Neuronal stem cell (in vitro differentiated cells): ENCODE results near the gene ACSS1.

ENCODE experiments used
- DNase-seq: peaks from one replicate; pipeline ENCODE4 v3.0.0-alpha.2; 2013; ENCODE audit warnings: low spot score
- H2AFZ ChIP-seq: one replicate; pipeline ENCODE4 v1.6.1; 2013; ENCODE audit warnings: mild to moderate bottlenecking, low read length, inconsistent platforms
- H2AK5ac ChIP-seq: 2 replicates; pipeline ENCODE4 v1.6.1; 2013; ENCODE audit warnings: low read depth, mild to moderate bottlenecking, inconsistent platforms, low read length, moderate library complexity, mixed read lengths
- H2BK120ac ChIP-seq: 2 replicates; pipeline ENCODE4 v1.6.1; 2013; ENCODE audit warnings: low read depth, mild to moderate bottlenecking, inconsistent platforms, low read length, moderate library complexity, mixed read lengths
- H2BK12ac ChIP-seq: one replicate; pipeline ENCODE4 v1.6.1; 2013; ENCODE audit warnings: low read length, inconsistent platforms
- H2BK15ac ChIP-seq: 2 replicates; pipeline ENCODE4 v1.6.1; 2013; ENCODE audit warnings: mild to moderate bottlenecking, low read length, inconsistent platforms, mixed read lengths
- H2BK5ac ChIP-seq: one replicate; pipeline ENCODE4 v1.6.1; 2013; ENCODE audit warnings: inconsistent platforms, mild to moderate bottlenecking, low read length, moderate library complexity
- H3K14ac ChIP-seq: one replicate; pipeline ENCODE4 v1.6.1; 2013; ENCODE audit warnings: low read length, inconsistent platforms
- H3K18ac ChIP-seq: 2 replicates; pipeline ENCODE4 v1.6.1; 2013; ENCODE audit warnings: low read length, inconsistent platforms
- H3K23ac ChIP-seq: 2 replicates; pipeline ENCODE4 v1.6.1; 2013; ENCODE audit warnings: low read depth, mild to moderate bottlenecking, mixed read lengths, low read length, inconsistent platforms; ENCODE audit not compliant: poor library complexity
- H3K27ac ChIP-seq: replicated peaks from 3 replicates; pipeline ENCODE4 v1.5.1; 2013; ENCODE audit warnings: low read length, inconsistent platforms
- H3K27me3 ChIP-seq, 3 experiments: 2 replicates each; pipeline ENCODE4 v1.6.1; 2013; ENCODE audit warnings: low read length in 3 of 3, mild to moderate bottlenecking in 2 of 3, inconsistent platforms in 1 of 3, low read depth in 1 of 3, mixed read lengths in 1 of 3, moderate library complexity in 1 of 3; ENCODE audit not compliant: control insufficient read depth in 3 of 3, insufficient read depth in 3 of 3
- H3K36me3 ChIP-seq, 2 donors: replicated peaks in 1 of 2; 2 replicates each; pipeline ENCODE4 v1.6.1; 2013; ENCODE audit warnings: low read length in 2 of 2; ENCODE audit not compliant: control insufficient read depth in 2 of 2, insufficient read depth in 2 of 2
- H3K4ac ChIP-seq: 2 replicates; pipeline ENCODE4 v1.6.1; 2013; ENCODE audit warnings: inconsistent platforms, mild to moderate bottlenecking, low read length, moderate library complexity
- H3K4me1 ChIP-seq, 2 donors: 1 replicate in 1 of 2; 2 replicates in 1 of 2; pipeline ENCODE4 v1.6.1; 2013; ENCODE audit warnings: low read length in 2 of 2, low read depth in 1 of 2; ENCODE audit not compliant: control insufficient read depth in 2 of 2, insufficient read depth in 1 of 2
- H3K4me2 ChIP-seq: one replicate; pipeline ENCODE4 v1.6.1; 2013; ENCODE audit warnings: mild to moderate bottlenecking, low read length, inconsistent platforms; ENCODE audit not compliant: insufficient read depth, poor library complexity, severe bottlenecking
- H3K4me3 ChIP-seq, 2 donors: 2 replicates each; pipeline ENCODE4 v1.5.1; 2013; ENCODE audit warnings: low read length in 2 of 2, mild to moderate bottlenecking in 2 of 2, inconsistent platforms in 1 of 2, moderate library complexity in 1 of 2
- H3K79me1 ChIP-seq: one replicate; pipeline ENCODE4 v1.6.1; 2013; ENCODE audit warnings: low read depth, mild to moderate bottlenecking, inconsistent platforms, low read length, moderate library complexity
- H3K9ac ChIP-seq: one replicate; pipeline ENCODE4 v1.6.1; 2013; ENCODE audit warnings: mild to moderate bottlenecking, low read depth, low read length, inconsistent platforms; ENCODE audit not compliant: poor library complexity
- H3K9me3 ChIP-seq, 2 donors: replicated peaks in 1 of 2; 2 replicates each; pipeline versions ENCODE3 to v1.6.1; 2013; ENCODE audit warnings: low read length in 2 of 2, mild to moderate bottlenecking in 2 of 2, inconsistent platforms in 1 of 2, low read depth in 1 of 2, mixed read lengths in 1 of 2, moderate library complexity in 1 of 2; ENCODE audit not compliant: control insufficient read depth in 2 of 2, insufficient read depth in 1 of 2
- H4K8ac ChIP-seq: one replicate; pipeline ENCODE4 v1.6.1; 2013; ENCODE audit warnings: low read depth, mild to moderate bottlenecking, inconsistent platforms, low read length, moderate library complexity
- H4K91ac ChIP-seq: one replicate; pipeline ENCODE4 v1.6.1; 2013; ENCODE audit warnings: low read length, low read depth, mild to moderate bottlenecking, inconsistent platforms; ENCODE audit not compliant: poor library complexity
- WGBS, 2 donors: extraction: QIAGEN DNeasy Blood & Tissue Kit; methylation state at CpG; one replicate each; pipeline ENCODE4 v1.1.7; 2013; ENCODE audit warnings: missing lambda C conversion rate in 2 of 2, mixed read lengths in 1 of 2; ENCODE audit not compliant: insufficient read length in 2 of 2, insufficient replicate concordance in 1 of 2; ENCODE audit errors: extremely low coverage in 2 of 2; 5-methylcytosine and 5-hydroxymethylcytosine counted together

Gene ACSS1

GRCh38 chr20:25020345-25020744 lies 37.6 kb downstream of the ACSS1 start:
- no peak overlapping the region for H3K4me2 ChIP-seq

GRCh38 chr20:25019381-25020155 lies 38.4 kb downstream of the ACSS1 start:
- H2BK15ac ChIP-seq = no peak overlapping the region
- no peaks in the 10 kb centered on the region for H3K79me1 ChIP-seq
- no peak overlapping the region for H4K91ac ChIP-seq
- no peak overlapping the region for H2AK5ac ChIP-seq
- peak overlapping the region; percentile 57 for H3K18ac ChIP-seq
- no peaks in the 10 kb centered on the region for H3K36me3 ChIP-seq
- H3K27me3 ChIP-seq = peaks cover 0 to 13% (median 0%) of the 10 kb centered on the region in 3 experiments
- no peak overlapping the region for H3K27ac ChIP-seq
- H2AFZ ChIP-seq = no peak overlapping the region
- DNase-seq = no peak
- H3K9ac ChIP-seq = no peak overlapping the region
- no peak overlapping the region for H3K4ac ChIP-seq
- no peak overlapping the region for H3K14ac ChIP-seq
- no peak overlapping the region for H2BK12ac ChIP-seq
- H4K8ac ChIP-seq = peak overlapping the region; percentile 26
- H2BK120ac ChIP-seq = no peak overlapping the region
- H3K23ac ChIP-seq = no peak overlapping the region
- H3K9me3 ChIP-seq = no peaks in the 10 kb centered on the region
- WGBS, 2 donors = no CpG with 5 or more reads among the region's 16 CpGs
- H3K4me2 ChIP-seq = no peak overlapping the region
- H3K4me3 ChIP-seq = no peak overlapping the region
- H3K4me1 ChIP-seq = no peaks in the 10 kb centered on the region
- H2BK5ac ChIP-seq = no peak overlapping the region

More at GRCh38 chr20:25020345-25020744, 37.6 kb downstream of the ACSS1 start:
- Histone ChIP-seq H2BK5ac (no peak overlapping the region), H2BK120ac (no peak overlapping the region), H4K91ac (no peak overlapping the region), H3K18ac (no peak overlapping the region), H3K4me1 (no peaks in the 10 kb centered on the region), H3K23ac (no peak overlapping the region), H3K14ac (no peak overlapping the region), H3K79me1 (no peaks in the 10 kb centered on the region), H3K4ac (no peak overlapping the region), H3K27me3 (peaks cover 0 to 13% (median 0%) of the 10 kb centered on the region in 3 experiments), H4K8ac (no peak overlapping the region), H3K9me3 (no peaks in the 10 kb centered on the region), H2AK5ac (no peak overlapping the region), H3K27ac (no peak overlapping the region), H2BK15ac (no peak overlapping the region), H3K36me3 (no peaks in the 10 kb centered on the region), H3K4me3 (no peak overlapping the region), H3K9ac (no peak overlapping the region), H2AFZ (no peak overlapping the region), H2BK12ac (no peak overlapping the region)
- DNase-seq = no peak
- no CpG with 5 or more reads among the region's 5 CpGs for WGBS, 2 donors

DNA sequence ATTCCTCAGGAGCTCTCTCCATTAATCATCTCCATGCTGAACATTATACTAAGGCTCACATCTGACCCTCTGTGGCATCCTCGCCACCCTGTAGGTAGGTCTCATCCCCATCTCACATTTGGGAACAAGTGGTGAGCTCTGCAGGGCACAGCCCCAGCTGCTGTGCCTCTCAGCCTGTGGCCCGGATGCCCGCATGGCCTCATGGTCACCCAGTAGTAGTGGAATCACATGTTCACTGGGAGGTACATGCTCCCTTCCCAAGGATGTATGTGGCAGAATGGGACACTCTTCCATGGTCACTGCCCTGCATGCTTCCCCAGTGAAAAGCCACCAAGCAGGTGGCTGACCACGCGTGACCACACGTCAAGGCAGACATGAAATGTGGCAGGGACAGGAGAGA lies 39.1 kb downstream of the ACSS1 start:
- H3K79me1 ChIP-seq = no peaks in the 10 kb centered on the region
- H2AK5ac ChIP-seq = no peak overlapping the region
- peaks cover 0 to 13% (median 0%) of the 10 kb centered on the region in 3 experiments for H3K27me3 ChIP-seq
- no peaks in the 10 kb centered on the region for H3K36me3 ChIP-seq
- no peak overlapping the region for H3K4me2 ChIP-seq
- no CpG with 5 or more reads among the region's 6 CpGs for WGBS, 2 donors
- H3K4me3 ChIP-seq = no peak overlapping the region
- no peak overlapping the region for H3K18ac ChIP-seq
- no peaks in the 10 kb centered on the region for H3K4me1 ChIP-seq
- no peak overlapping the region for H3K27ac ChIP-seq
- no peak overlapping the region for H4K8ac ChIP-seq
- no peak overlapping the region for H2AFZ ChIP-seq
- no peaks in the 10 kb centered on the region for H3K9me3 ChIP-seq
- H2BK120ac ChIP-seq = no peak overlapping the region
- no peak overlapping the region for H2BK12ac ChIP-seq
- H3K23ac ChIP-seq = no peak overlapping the region
- H3K4ac ChIP-seq = no peak overlapping the region
- H3K9ac ChIP-seq = no peak overlapping the region
- no peak for DNase-seq
- no peak overlapping the region for H2BK5ac ChIP-seq
- H3K14ac ChIP-seq = no peak overlapping the region
- no peak overlapping the region for H4K91ac ChIP-seq
- no peak overlapping the region for H2BK15ac ChIP-seq

DNA sequence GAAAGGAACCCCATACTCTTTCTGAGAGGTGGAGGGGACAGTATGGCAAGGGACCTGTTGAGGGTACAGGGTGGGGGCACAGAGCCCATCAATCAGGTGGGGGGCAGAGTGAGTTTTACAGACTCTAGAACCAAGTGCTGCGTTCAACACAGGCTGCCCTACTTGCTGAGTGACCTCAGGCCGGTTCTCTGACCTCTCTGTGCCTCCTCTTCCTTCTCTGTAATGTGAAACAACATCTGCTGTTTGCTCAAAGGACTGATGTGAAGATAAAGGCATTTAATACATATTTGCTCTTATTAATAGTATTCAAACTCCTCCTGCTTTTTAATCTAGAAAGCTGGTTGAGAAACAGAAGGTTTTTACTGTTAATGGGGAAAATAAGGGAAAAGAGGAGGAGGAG lies 39.5 kb downstream of the ACSS1 start:
- no CpG with 5 or more reads among the region's 2 CpGs for WGBS, 2 donors

More for the DNA sequence above, 39.5 kb downstream of the ACSS1 start:
- Histone ChIP-seq H3K4me1 (no peaks in the 10 kb centered on the region), H3K14ac (no peak overlapping the region), H2BK15ac (no peak overlapping the region), H4K91ac (no peak overlapping the region), H3K4me3 (no peak overlapping the region), H2BK120ac (no peak overlapping the region), H3K4ac (no peak overlapping the region), H3K23ac (no peak overlapping the region), H3K36me3 (no peaks in the 10 kb centered on the region), H3K9me3 (no peaks in the 10 kb centered on the region), H2AFZ (no peak overlapping the region), H2BK5ac (no peak overlapping the region), H3K18ac (no peak overlapping the region), H3K27ac (no peak overlapping the region), H3K4me2 (no peak overlapping the region), H3K9ac (no peak overlapping the region), H3K79me1 (no peaks in the 10 kb centered on the region), H4K8ac (no peak overlapping the region), H2BK12ac (no peak overlapping the region), H3K27me3 (peaks cover 0 to 13% (median 0%) of the 10 kb centered on the region in 3 experiments), H2AK5ac (no peak overlapping the region)
- DNase-seq = no peak
